Measurements from ENCODE around the gene GNAO1.
"Not testable (repeated sequence)": the region's sequence is repeated elsewhere in the genome, so short reads cannot be mapped to it uniquely, and the experiment has no call there.

GNAO1 gene

GRCh38 chr16:56387396-56387795, 196.1 kb downstream of the GNAO1 start:
- DNase-seq (ENCODE audit: low read depth in 2 of 2, low spot score in 1 of 2): no peak

DNA sequence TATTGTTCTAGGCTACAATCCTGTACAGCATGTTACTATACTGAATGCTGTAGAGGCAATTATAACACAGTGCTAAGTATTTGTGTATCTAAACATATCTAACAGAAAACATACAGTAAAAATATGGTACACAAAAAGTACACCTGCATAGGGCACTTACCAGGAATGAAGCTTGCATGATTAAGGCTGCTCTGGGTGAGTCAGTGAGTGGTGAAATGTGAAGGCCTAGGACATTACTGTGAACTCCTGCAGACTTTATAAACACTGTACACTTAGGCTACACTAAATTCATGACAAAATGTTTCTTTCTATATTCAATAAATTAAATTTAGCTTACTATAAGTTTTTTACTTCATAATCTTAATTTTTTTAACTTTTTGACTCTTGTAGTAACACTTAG, 196.9 kb downstream of the GNAO1 start:
- no peak for DNase-seq (ENCODE audit: low read depth in 2 of 2, low spot score in 1 of 2)

GRCh38 chr16:56389554-56389953, 198.3 kb downstream of the GNAO1 start:
- DNase-seq (ENCODE audit: low read depth in 2 of 2, low spot score in 1 of 2): no peak

DNA sequence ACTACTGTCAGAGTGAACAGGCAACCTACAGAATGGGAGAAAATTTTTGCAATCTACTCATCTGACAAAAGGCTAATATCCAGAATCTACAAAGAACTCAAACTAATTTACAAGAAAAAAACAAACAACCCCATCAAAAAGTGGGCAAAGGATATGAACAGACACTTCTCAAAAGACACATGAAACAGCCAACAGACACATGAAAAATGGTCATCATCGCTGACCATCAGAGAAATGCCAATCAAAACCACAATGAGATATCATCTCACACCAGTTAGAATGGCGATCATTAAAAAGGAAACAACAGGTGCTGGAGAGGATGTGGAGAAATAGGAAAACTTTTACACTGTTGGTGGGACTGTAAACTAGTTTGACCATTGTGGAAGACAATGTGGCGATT, 205.4 kb downstream of the GNAO1 start:
- not testable (repeated sequence) for DNase-seq (ENCODE audit: low read depth in 2 of 2, low spot score in 1 of 2)

- DNase-seq (ENCODE audit: low read depth in 2 of 2, low spot score in 1 of 2): no peak
Measured at GRCh38 chr16:56399047-56399446, 207.8 kb downstream of the GNAO1 start.

DNA sequence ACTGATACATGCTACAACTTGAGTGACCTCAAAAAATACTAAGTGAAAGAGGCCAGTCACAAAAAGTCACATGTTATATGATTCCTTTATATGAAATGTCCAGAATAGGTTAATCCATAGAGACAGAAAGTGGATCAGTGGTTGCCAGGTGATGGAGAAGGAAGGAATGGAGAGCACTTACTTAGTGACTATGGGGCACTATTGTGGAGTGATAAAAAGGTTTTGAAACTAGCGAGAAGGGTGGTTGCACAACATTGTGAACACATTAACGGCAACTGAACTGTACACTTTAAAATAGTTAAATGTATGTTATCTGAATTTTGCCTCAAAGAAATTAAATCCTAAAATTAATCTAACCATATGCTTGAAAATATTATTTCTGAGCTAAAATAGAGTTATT, 208.2 kb downstream of the GNAO1 start:
- no peak for DNase-seq (ENCODE audit: low read depth in 2 of 2, low spot score in 1 of 2)

DNA sequence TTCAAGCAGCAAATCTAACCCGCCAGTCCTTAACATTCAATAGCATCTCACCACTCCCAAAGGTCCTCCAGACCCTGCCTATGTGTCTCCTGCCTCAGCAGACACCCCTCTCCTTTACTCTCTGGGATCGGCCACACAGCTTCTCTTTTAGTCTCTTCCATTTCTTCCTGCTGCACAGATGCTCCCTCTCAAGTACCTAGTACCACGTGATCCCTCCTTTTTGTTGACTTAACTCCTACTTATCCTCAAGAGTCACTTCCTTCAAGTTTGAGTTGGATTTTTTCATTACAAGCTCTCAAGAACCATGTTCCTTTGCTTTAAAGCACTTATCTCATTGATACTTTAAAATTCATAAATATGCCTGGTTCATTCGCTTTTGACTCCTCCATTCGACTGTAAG, 209.2 kb downstream of the GNAO1 start:
- no peak for DNase-seq (ENCODE audit: low read depth in 2 of 2, low spot score in 1 of 2)

- DNase-seq (ENCODE audit: low read depth in 2 of 2, low spot score in 1 of 2): no peak
Measured at GRCh38 chr16:56401482-56401881, 210.2 kb downstream of the GNAO1 start.

GRCh38 chr16:56405977-56406672, 214.8 kb downstream of the GNAO1 start:
- DNase-seq (ENCODE audit: low read depth in 2 of 2, low spot score in 1 of 2): no peak

Measured in stimulated activated CD8-positive, alpha-beta memory T cell treated with anti-CD3 and anti-CD28 coated beads, Interleukin-4, amount 100 ng/mL, for 1 hour (primary cell).